ENCODE results near the gene PTPRD.

PTPRD gene

DNA sequence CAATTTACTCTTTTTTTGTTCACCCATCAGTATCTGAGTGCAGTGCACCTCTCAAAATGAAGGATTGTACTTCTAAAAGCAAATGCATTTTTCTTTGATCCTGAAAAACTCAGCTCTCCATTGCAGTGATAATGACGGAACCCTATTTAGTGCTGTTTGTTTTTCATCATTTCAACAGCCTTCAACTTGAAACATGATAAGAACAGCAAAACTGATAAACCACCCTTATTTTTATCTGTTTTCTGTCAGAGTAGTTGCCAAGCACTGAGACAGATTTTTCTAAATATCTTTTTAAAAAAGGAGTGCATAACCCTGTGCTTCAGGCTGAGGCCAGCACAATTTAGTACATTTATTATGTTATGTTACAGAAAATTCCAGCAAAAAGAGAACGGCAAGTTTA, 2263.4 kb downstream of the PTPRD start:
- Mint-ChIP-seq H3K27ac (no peak overlapping the region), H3K27me3 (peaks cover 4% of the 10 kb centered on the region), H3K4me3 (no peak overlapping the region)

GRCh38 chr9:8348756-8349155, 2264.0 kb downstream of the PTPRD start:
- H3K4me1 Mint-ChIP-seq (ENCODE audit: low read depth), result no peaks in the 10 kb centered on the region

More for the DNA sequence above, 2263.4 kb downstream of the PTPRD start:
- Mint-ChIP-seq H3K9me3 (ENCODE audit: low read depth) (no peaks in the 10 kb centered on the region), H3K4me1 (ENCODE audit: low read depth) (no peaks in the 10 kb centered on the region), H3K36me3 (no peaks in the 10 kb centered on the region)

GRCh38 chr9:8346296-8346695, 2266.5 kb downstream of the PTPRD start:
- no peaks in the 10 kb centered on the region for H3K36me3 Mint-ChIP-seq
- H3K9me3 Mint-ChIP-seq (ENCODE audit: low read depth), result no peaks in the 10 kb centered on the region
- peaks cover 4% of the 10 kb centered on the region for H3K27me3 Mint-ChIP-seq
- no peaks in the 10 kb centered on the region for H3K4me1 Mint-ChIP-seq (ENCODE audit: low read depth)
- H3K27ac Mint-ChIP-seq, result no peak overlapping the region
- no peak overlapping the region for H3K4me3 Mint-ChIP-seq

More at GRCh38 chr9:8348756-8349155, 2264.0 kb downstream of the PTPRD start:
- H3K27ac Mint-ChIP-seq, result no peak overlapping the region
- no peaks in the 10 kb centered on the region for H3K9me3 Mint-ChIP-seq (ENCODE audit: low read depth)
- no peak overlapping the region for H3K4me3 Mint-ChIP-seq
- H3K27me3 Mint-ChIP-seq, result peaks cover 4% of the 10 kb centered on the region
- no peaks in the 10 kb centered on the region for H3K36me3 Mint-ChIP-seq

- Mint-ChIP-seq H3K27me3 (no peaks in the 10 kb centered on the region), H3K4me1 (ENCODE audit: low read depth) (no peaks in the 10 kb centered on the region), H3K4me3 (no peak overlapping the region), H3K27ac (no peak overlapping the region), H3K9me3 (ENCODE audit: low read depth) (no peaks in the 10 kb centered on the region), H3K36me3 (no peaks in the 10 kb centered on the region)
Measured at GRCh38 chr9:8338767-8339510, 2273.9 kb downstream of the PTPRD start.

DNA sequence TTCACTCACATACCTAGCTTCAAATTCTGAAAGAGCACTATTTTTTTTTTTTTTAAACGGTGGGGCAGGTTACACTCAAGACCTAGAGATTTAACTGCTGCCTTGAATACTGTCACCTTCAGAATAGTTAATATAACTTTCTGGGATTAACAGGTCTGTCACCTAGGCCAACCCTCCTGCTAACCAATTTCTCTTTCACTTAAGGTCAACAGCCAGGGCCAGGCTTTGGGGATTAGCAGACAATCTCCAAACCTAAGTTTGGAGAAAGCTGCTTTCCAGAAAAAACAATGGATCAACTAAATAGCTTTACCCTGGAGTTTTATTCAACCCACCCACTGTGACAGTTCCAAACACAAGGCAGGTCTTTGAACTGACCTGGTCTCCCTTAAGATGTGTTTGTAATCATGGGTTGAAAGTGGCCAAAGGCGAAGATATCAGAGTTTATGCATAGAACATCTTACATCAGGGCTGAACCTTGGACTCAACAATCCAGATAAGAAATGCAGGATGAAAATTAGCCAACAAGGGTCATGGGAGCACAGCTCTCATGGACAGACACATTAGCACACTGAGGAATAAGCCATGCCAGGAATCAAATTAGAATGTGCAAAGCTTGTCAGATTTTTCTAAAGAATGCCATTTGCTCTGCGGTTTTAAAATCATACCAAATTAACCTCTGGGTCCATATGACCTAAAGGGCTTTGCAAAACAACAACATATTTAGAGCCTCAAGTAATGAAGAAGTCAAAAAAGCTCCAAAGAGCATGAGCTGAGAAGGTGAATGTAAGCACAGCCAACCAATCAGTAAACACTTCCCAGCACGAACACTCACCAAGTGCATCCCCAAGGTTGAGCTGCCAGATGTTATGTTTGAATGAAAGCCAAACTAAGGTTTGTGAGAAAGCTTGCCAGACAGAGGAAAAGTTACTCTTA, 2274.7 kb downstream of the PTPRD start:
- H3K36me3 Mint-ChIP-seq, result no peaks in the 10 kb centered on the region
- H3K9me3 Mint-ChIP-seq (ENCODE audit: low read depth), result no peaks in the 10 kb centered on the region
- H3K27ac Mint-ChIP-seq, result no peak overlapping the region
- H3K27me3 Mint-ChIP-seq, result no peaks in the 10 kb centered on the region
- no peaks in the 10 kb centered on the region for H3K4me1 Mint-ChIP-seq (ENCODE audit: low read depth)
- H3K4me3 Mint-ChIP-seq, result no peak overlapping the region

DNA sequence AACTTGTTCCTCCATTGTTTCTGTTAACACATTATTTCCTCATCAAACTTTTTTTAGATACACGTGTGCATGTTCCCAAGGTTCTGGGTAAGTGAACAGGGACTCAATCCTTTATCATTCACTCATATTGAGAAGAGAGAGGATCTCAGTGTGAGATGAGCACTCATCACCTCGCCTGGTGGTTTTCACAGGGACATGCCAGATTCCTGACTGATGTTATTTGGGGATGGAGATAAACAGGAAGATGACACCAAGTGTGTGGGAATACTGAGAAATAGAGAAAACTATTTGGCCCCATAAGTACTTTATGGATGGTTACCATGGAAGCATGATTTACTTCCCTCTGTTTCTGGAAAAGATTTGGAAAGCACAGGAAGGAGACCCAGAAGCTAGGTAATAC, 2279.9 kb downstream of the PTPRD start:
- H3K27me3 Mint-ChIP-seq, result no peaks in the 10 kb centered on the region
- no peak overlapping the region for H3K4me3 Mint-ChIP-seq
- no peaks in the 10 kb centered on the region for H3K36me3 Mint-ChIP-seq
- H3K27ac Mint-ChIP-seq, result no peak overlapping the region
- no peaks in the 10 kb centered on the region for H3K4me1 Mint-ChIP-seq (ENCODE audit: low read depth)
- no peaks in the 10 kb centered on the region for H3K9me3 Mint-ChIP-seq (ENCODE audit: low read depth)

DNA sequence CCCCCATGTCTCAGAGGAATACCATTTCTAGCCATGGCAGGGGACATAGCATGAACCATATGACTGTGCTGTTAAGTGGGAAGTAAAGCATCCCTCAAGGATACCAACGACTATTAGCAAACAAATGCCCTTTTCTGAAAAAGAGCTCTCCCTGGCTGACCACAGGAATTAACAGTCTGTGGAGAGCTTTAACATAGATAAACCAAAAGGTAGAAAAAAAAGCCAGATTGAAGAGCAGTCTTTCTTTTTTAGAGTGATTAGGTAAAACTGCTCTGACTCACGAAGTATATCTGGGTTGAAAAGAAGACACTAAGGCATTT, 2280.5 kb downstream of the PTPRD start:
- no peaks in the 10 kb centered on the region for H3K9me3 Mint-ChIP-seq (ENCODE audit: low read depth)
- H3K4me3 Mint-ChIP-seq, result no peak overlapping the region
- H3K36me3 Mint-ChIP-seq, result no peaks in the 10 kb centered on the region
- peaks cover under 1% of the 10 kb centered on the region for H3K27me3 Mint-ChIP-seq
- no peaks in the 10 kb centered on the region for H3K4me1 Mint-ChIP-seq (ENCODE audit: low read depth)
- no peak overlapping the region for H3K27ac Mint-ChIP-seq

GRCh38 chr9:8331507-8332330, 2281.1 kb downstream of the PTPRD start:
- Mint-ChIP-seq H3K36me3 (no peaks in the 10 kb centered on the region), H3K9me3 (ENCODE audit: low read depth) (no peaks in the 10 kb centered on the region), H3K27ac (no peak overlapping the region), H3K4me3 (no peak overlapping the region), H3K27me3 (peaks cover 2% of the 10 kb centered on the region), H3K4me1 (ENCODE audit: low read depth) (no peaks in the 10 kb centered on the region)

DNA sequence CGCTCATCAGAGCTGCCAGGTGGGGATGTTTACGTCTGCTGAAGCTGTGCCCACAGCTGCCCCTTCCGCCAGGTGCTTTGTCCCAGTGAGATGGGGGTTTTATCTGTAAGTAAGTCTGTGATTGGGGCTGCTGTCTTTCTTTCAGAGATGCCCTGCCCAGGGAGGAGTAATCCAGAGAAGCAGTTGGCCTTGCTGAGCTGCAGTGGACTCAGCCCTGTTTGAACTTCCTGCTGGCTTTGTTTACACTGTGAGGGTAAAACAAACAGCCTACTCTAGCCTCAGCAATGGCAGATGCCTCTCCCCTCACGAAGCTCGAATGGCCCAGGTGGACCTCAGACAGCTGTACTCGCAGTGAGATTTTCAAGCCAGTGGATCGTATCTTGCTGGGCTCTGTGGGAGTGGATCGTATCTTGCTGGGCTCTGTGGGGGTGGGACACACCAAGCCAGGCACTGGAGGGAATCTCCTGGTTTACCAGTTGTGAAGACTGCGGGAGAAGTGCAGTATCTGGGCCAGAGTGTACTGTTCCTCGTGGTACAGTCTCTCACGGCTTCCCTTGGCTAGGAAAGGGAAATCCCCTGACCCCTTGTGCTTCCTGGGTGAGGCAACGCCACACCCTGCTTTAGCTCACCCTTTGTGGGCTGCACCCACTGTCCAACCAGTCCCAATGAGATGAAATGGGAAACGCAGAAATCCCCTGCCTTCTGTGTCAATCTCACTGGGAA, 2283.1 kb downstream of the PTPRD start:
- Mint-ChIP-seq H3K27me3 (peaks cover 3% of the 10 kb centered on the region), H3K9me3 (ENCODE audit: low read depth) (no peaks in the 10 kb centered on the region), H3K27ac (no peak overlapping the region), H3K36me3 (no peaks in the 10 kb centered on the region), H3K4me3 (no peak overlapping the region), H3K4me1 (ENCODE audit: low read depth) (no peaks in the 10 kb centered on the region)

- Mint-ChIP-seq H3K27me3 (no peaks in the 10 kb centered on the region), H3K27ac (no peak overlapping the region), H3K36me3 (peaks cover under 1% of the 10 kb centered on the region), H3K4me1 (ENCODE audit: low read depth) (no peaks in the 10 kb centered on the region), H3K9me3 (ENCODE audit: low read depth) (peaks cover 2% of the 10 kb centered on the region), H3K4me3 (no peak overlapping the region)
Measured at GRCh38 chr9:8315211-8315610, 2297.6 kb downstream of the PTPRD start.

- H3K4me3 Mint-ChIP-seq, result no peak overlapping the region
- H3K4me1 Mint-ChIP-seq (ENCODE audit: low read depth), result no peaks in the 10 kb centered on the region
- H3K27me3 Mint-ChIP-seq, result no peaks in the 10 kb centered on the region
- H3K9me3 Mint-ChIP-seq (ENCODE audit: low read depth), result peaks cover 11% of the 10 kb centered on the region
- no peak overlapping the region for H3K27ac Mint-ChIP-seq
- H3K36me3 Mint-ChIP-seq, result peaks cover 3% of the 10 kb centered on the region
Measured at GRCh38 chr9:8309258-8309657, 2303.5 kb downstream of the PTPRD start.

DNA sequence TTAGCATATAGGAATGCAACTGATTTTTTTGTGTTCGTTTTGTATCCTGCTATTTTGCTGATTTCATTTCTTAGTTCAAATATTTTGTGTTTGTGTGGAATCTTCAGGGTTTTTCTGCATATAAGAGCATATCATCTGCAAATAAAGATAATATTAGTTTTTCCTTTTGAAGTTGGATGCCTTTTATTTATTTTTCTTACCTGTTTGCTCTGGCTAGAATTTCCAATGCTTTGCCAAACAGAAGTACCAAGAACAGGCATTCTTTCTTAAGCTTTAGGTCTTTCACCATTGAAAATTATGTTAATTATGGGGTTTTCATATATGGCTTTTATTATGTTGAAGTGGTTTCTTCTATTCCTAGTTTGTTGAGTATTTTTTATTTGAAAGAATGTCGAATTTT, 2308.1 kb downstream of the PTPRD start:
- H3K9me3 Mint-ChIP-seq (ENCODE audit: low read depth), result peaks cover 12% of the 10 kb centered on the region
- no peaks in the 10 kb centered on the region for H3K4me1 Mint-ChIP-seq (ENCODE audit: low read depth)
- H3K4me3 Mint-ChIP-seq, result no peak overlapping the region
- peaks cover 2% of the 10 kb centered on the region for H3K36me3 Mint-ChIP-seq
- H3K27me3 Mint-ChIP-seq, result no peaks in the 10 kb centered on the region
- no peak overlapping the region for H3K27ac Mint-ChIP-seq

DNA sequence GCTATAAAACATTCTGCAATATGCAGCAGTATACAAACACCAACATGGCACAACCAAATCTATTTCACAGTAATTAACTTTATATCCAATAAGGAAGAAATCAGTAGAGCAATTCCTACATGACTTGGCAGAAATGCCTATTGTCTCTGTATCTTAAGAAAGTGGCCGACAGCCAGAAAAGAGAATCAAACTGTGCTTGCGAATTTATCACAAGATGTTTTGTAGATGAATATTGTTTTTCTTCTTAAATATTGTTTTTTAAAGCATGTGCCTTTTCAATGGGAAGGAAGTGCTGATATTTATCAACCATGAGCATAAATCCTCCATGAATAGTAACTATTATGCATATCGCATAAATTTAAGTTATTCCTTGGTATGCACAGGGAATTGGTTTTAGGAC, 2311.5 kb downstream of the PTPRD start:
- peaks cover 6% of the 10 kb centered on the region for H3K9me3 Mint-ChIP-seq (ENCODE audit: low read depth)

GRCh38 chr9:8297047-8297446, 2315.8 kb downstream of the PTPRD start:
- H3K36me3 Mint-ChIP-seq, result no peaks in the 10 kb centered on the region
- H3K9me3 Mint-ChIP-seq (ENCODE audit: low read depth), result no peaks in the 10 kb centered on the region
- H3K4me1 Mint-ChIP-seq (ENCODE audit: low read depth), result no peaks in the 10 kb centered on the region
- H3K4me3 Mint-ChIP-seq, result no peak overlapping the region
- H3K27ac Mint-ChIP-seq, result no peak overlapping the region
- H3K27me3 Mint-ChIP-seq, result no peaks in the 10 kb centered on the region

More for the DNA sequence above, 2311.5 kb downstream of the PTPRD start:
- Mint-ChIP-seq H3K4me3 (no peak overlapping the region), H3K27me3 (no peaks in the 10 kb centered on the region), H3K27ac (no peak overlapping the region), H3K4me1 (ENCODE audit: low read depth) (no peaks in the 10 kb centered on the region), H3K36me3 (no peaks in the 10 kb centered on the region)

All from activated naive CD8-positive, alpha-beta T cell (primary cell).